Measurements from ENCODE around the gene PCSK6. TPM values are rescaled to one million over a fixed set of nuclear protein-coding genes. Genes with fewer than 3 reads are reported as not detected.

PCSK6 gene
- total and polyA plus RNA-seq, 2 of the 8 experiments (the other 6 are each of a cell fraction or from before 2014, with no cell fraction given) = 1.9 to 4.0 TPM

DNA sequence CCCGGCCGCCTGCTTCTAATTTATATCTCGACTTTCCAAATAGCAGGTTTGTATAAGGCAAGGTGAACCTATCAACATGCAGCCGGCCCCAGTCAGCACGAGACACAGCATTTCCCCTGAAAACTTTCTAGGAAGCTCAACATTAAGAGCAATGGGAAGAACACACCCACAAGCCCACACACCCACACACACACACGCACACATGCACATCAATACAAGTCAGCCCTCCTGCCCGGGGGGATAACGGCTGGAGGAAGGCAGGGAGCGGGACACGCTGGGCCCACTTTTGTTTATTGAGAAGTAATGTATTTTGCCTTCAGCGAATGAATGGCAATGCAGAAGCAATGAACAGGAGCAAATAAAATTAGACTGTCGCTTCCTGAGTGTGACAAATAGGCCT, 83.5 kb downstream of the PCSK6 start (continued):
- TF ChIP-seq TCF12 (IDR thresholded peaks at IDR 0.05; ENCODE audit: low read depth, low read length) (no peak), KDM1A (IDR thresholded peaks at IDR 0.05; ENCODE audit: borderline replicate concordance, low read length) (no peak), POLR2A (IDR thresholded peaks at IDR 0.05; ENCODE audit: control extremely low read depth in 1 of 2, low read depth in 2 of 2, low read length in 2 of 2) (no peak), PHF8 (conservative IDR thresholded peaks at IDR 0.05; ENCODE audit: low read depth, low read length) (no peak), RFX5 (IDR thresholded peaks at IDR 0.05; ENCODE audit: borderline replicate concordance, low read depth, low read length) (no peak), TAF7 (optimal IDR thresholded peaks at IDR 0.05; ENCODE audit: borderline replicate concordance, low read depth, low read length) (no peak)

All from H1 (cell line).